ENCODE measurements around the gene ZNF485.
A peak's percentile ranks its signal among the peaks of the same experiment; 100 is the strongest.
"Not testable (repeated sequence)": the region's sequence is repeated elsewhere in the genome, so short reads cannot be mapped to it uniquely, and the experiment has no call there.

Gene ZNF485

GRCh38 chr10:43606323-43607198 is at the start of gene ZNF485:
Gene ZNF485, plus strand, starts transcription at chr10:43606438. Its CDS starts 613 bp downstream, at chr10:43607051.
- DNase-seq (ENCODE audit: low read depth in 2 of 2), result peak; percentile 59 to 67

GRCh38 chr10:43557214-43557613 is 49.0 kb upstream of the ZNF485 start:
- DNase-seq (ENCODE audit: low read depth in 2 of 2), result no peak

DNA sequence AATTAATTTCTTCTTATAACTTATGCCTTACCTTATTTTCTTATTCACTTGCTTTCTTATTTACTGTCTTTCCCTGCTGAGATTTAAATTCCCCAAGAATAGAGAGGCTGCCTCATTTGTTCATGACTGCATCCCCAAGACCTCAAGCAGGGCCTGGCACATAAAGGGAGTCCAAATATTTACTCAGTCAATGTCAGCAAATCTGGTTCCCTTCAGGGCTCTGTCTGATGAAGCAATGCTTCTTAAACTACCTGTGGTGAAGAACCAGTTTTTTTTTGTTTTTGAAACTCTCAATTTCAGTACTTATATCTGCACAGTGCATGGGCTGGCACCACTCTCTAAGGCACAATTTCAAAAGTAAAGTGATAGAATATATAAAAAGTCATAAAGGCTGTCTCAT is 36.6 kb upstream of the ZNF485 start:
- DNase-seq (ENCODE audit: low read depth in 2 of 2), result no peak

DNA sequence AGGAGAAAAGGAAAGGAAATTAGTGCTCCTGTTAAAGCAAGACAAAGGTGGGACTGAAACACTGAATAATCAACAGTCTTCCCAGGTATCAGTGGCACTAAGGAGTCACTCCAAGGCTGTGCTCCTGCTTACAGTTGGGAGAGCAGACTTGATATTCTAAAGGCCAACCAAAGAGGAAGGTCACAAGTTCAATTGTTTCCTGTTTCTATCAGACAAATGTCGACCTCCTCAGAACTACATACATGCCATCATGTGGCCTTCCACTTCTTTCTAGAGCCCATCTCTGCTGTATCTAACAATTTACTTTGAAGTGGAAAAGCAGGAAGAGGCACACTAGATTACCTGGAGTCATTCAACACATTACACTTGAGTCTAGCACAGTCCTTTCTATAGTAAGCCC is 35.3 kb upstream of the ZNF485 start:
- DNase-seq (ENCODE audit: low read depth in 2 of 2), result no peak

GRCh38 chr10:43573250-43574000 is 32.8 kb upstream of the ZNF485 start:
- no peak for DNase-seq (ENCODE audit: low read depth in 2 of 2)

- peak; percentile 76 to 81 for DNase-seq (ENCODE audit: low read depth in 2 of 2)
Measured at GRCh38 chr10:43574001-43574892, 32.0 kb upstream of the ZNF485 start, which contains the start of gene ZNF239. Gene ZNF239, minus strand, starts transcription at chr10:43574616. Its CDS starts 16,537 bp downstream, at chr10:43558079.

- DNase-seq (ENCODE audit: low read depth in 2 of 2), result no peak
Measured at GRCh38 chr10:43574906-43575305, 31.3 kb upstream of the ZNF485 start.

- no peak for DNase-seq (ENCODE audit: low read depth in 2 of 2)
Measured at GRCh38 chr10:43576062-43576461, 30.2 kb upstream of the ZNF485 start.

- no peak for DNase-seq (ENCODE audit: low read depth in 2 of 2)
Measured at GRCh38 chr10:43576580-43576979, 29.7 kb upstream of the ZNF485 start.

- DNase-seq (ENCODE audit: low read depth in 2 of 2), result no peak
Measured at GRCh38 chr10:43584051-43584450, 22.2 kb upstream of the ZNF485 start.

DNA sequence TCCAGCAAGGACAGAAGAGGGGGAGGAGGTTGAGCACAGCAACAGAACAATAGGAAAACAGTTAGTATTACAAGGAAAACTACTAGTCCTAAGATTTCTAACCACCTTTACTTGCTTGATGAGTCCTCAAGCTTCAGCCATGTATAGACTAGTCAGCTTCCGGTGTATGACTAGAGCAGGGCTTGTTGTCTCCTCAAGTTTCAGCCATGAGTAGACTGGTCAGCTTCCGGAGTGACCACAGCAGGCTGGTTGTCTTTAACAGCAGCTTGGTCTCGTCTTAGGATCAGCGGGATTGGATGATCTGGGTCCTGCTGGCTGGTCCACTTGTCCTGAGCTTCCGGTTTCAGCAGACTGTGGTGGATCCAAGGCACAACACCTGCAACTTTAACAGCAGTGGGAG is 21.2 kb upstream of the ZNF485 start:
- no peak for DNase-seq (ENCODE audit: low read depth in 2 of 2)

DNA sequence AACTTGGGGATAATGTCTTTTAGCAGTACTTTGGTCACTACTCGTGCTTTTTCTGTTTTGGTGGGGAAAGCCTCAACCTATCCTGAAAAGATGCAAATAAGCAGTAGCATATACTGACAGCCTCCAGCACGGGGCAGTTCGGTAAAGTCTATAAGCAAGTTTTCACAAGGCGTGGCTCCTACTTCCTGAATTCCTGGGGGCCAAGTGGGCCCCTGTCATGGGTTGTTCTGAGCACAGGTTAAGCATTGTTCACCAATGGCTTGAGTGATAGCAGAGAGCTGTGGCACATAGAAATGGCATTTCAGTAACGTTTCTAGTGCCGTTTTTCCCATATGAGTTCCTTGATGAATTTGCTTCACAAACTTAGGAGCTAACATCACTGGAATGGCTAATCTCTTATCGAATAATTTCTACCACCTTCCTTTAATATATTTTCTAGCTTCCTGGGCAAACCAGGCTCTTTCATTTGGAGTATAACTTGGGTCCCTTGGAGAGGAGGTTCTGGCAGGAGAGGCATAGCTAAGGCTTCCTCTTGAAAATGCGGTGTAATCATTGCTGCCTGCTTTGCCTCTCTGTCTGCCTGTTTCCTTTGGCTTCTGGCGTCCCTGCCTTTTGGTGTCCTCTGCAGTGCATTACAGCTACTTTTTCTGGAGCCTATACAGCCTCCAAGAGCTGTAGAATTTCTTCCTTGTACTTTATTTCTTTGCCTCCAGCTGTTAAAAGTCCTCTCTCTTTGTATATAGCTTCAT is 20.1 kb upstream of the ZNF485 start:
- DNase-seq (ENCODE audit: low read depth in 2 of 2), result no peak

- DNase-seq (ENCODE audit: low read depth in 2 of 2), result not testable (repeated sequence)
Measured at GRCh38 chr10:43586730-43587115, 19.5 kb upstream of the ZNF485 start.

- DNase-seq (ENCODE audit: low read depth in 2 of 2), result no peak
Measured at GRCh38 chr10:43591303-43591904, 14.8 kb upstream of the ZNF485 start.

- no peak for DNase-seq (ENCODE audit: low read depth in 2 of 2)
Measured at GRCh38 chr10:43594944-43595589, 11.2 kb upstream of the ZNF485 start.

- DNase-seq (ENCODE audit: low read depth in 2 of 2), result no peak
Measured at GRCh38 chr10:43595739-43596298, 10.4 kb upstream of the ZNF485 start.

DNA sequence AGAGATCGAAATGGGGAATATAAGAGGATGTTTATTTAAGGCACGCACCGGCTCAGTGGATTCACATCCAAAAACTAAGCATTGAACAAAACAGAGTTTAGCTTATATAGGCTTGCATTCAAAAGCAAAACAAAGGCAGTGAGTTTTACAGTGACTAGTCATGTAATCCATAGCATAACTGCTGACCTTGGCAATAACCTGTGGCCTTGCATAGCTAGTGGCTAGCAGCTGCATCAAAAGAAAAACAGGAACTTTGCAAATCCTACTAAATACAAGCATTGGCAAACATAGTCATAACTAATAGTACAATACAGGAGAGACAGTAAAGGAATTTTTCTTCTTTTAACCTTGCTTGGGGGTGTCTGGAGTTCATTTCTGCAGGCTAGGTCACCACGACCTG is 9.7 kb upstream of the ZNF485 start:
- no peak for DNase-seq (ENCODE audit: low read depth in 2 of 2)

DNA sequence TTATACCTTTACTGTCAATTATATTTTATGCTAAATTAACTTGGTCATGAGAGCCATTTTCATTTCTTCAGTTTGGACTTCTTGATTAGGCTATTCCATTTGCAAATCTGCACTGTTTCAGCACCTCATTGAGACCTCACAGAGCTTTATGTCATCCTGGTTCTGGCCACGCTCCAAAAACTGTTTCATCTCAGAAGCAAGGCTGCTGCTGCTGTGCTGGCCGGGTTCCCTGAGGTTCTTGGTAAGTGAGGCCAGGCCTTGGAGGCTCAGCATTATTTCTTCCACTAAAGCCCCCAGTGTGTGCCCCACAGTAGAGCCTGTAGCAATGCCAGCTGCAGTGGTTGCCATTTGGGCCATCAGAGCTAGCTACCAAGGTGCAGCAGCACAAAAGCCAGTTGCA is 7.8 kb upstream of the ZNF485 start:
- no peak for DNase-seq (ENCODE audit: low read depth in 2 of 2)

GRCh38 chr10:43599333-43599732 is 6.9 kb upstream of the ZNF485 start:
- no peak for DNase-seq (ENCODE audit: low read depth in 2 of 2)

DNA sequence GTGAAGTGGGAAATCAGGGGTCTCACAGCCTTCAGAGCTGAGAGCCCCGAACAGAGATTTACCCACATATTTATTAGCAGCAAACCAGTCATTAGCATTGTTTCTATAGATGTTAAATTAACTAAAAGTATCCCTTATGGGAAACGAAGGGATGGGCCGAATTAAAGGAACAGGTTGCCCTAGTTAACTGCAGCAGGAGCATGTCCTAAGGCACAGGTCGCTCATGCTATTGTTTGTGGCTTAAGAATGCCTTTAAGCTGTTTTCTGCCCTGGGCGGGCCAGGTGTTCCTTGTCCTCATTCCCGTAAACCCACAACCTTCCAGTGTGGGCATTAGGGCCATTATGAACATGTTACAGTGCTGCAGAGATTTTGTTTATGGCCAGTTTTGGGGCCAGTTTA is 4.7 kb upstream of the ZNF485 start:
- not testable (repeated sequence) for DNase-seq (ENCODE audit: low read depth in 2 of 2)

Data from stimulated activated CD4-positive, alpha-beta T cell treated with anti-CD3 and anti-CD28 coated beads, Interleukin-1b, Interleukin-23, amount 100 ng/mL, for 4 hours (primary cell).